ENCODE results near the gene KITLG. TPM values are rescaled to one million over a fixed set of nuclear protein-coding genes. Genes with fewer than 3 reads are reported as not detected.

Gene KITLG
- total and polyA plus RNA-seq, 3 experiments from 2014 or later = 0.33 to 0.49 TPM; not detected in 1

GRCh38 chr12:88615490-88615889 lies 35.2 kb upstream of the KITLG start:
- no peak for DNase-seq
- H3K9me3 ChIP-seq (ENCODE audit: low read length) = no peaks in the 10 kb centered on the region
- no peak overlapping the region for H3K27ac Mint-ChIP-seq
- H3K27me3 ChIP-seq (ENCODE audit: insufficient read depth, low read length, poor library complexity, severe bottlenecking) = no peaks in the 10 kb centered on the region
- H3K4me3 ChIP-seq (ENCODE audit: low read length) = no peak overlapping the region
- H3K4me3 Mint-ChIP-seq = no peak overlapping the region
- ChIA-PET POLR2A (no interaction called here), CTCF (no interaction called here)
- H3K9me3 Mint-ChIP-seq = peaks cover 0 to 4% (median 0%) of the 10 kb centered on the region in 5 donors
- no peaks in the 10 kb centered on the region for H3K4me1 Mint-ChIP-seq
- H3K36me3 Mint-ChIP-seq = no peaks in the 10 kb centered on the region
- no peak overlapping the region for H3K27ac ChIP-seq (ENCODE audit: low read depth, low read length)
- no peaks in the 10 kb centered on the region for H3K36me3 ChIP-seq (ENCODE audit: insufficient read depth, low read length)
- H3K4me1 ChIP-seq (ENCODE audit: insufficient read depth, low read length) = no peaks in the 10 kb centered on the region
- H3K27me3 Mint-ChIP-seq = no peaks in the 10 kb centered on the region

- H3K9me3 ChIP-seq (ENCODE audit: low read length) = no peaks in the 10 kb centered on the region
- Mint-ChIP-seq H3K27me3 (peaks cover 0 to 2% of the 10 kb centered on the region in 2 donors), H3K4me3 (no peak overlapping the region), H3K4me1 (no peaks in the 10 kb centered on the region), H3K36me3 (no peaks in the 10 kb centered on the region), H3K27ac (no peak overlapping the region), H3K9me3 (peaks cover 3 to 18% (median 15%) of the 10 kb centered on the region in 5 donors)
- H3K27me3 ChIP-seq (ENCODE audit: insufficient read depth, low read length, poor library complexity, severe bottlenecking) = no peaks in the 10 kb centered on the region
- no peak overlapping the region for H3K4me3 ChIP-seq (ENCODE audit: low read length)
- H3K4me1 ChIP-seq (ENCODE audit: insufficient read depth, low read length) = no peaks in the 10 kb centered on the region
- POLR2A ChIA-PET = no interaction called here
- no peaks in the 10 kb centered on the region for H3K36me3 ChIP-seq (ENCODE audit: insufficient read depth, low read length)
- CTCF ChIA-PET = interaction anchor here (0.6 kb wide), 1 partner anchor 125 kb away, joined by 3 read pairs; no protein-coding TSS in a partner anchor
- H3K27ac ChIP-seq (ENCODE audit: low read depth, low read length) = no peak overlapping the region
- DNase-seq = no peak
Observed at GRCh38 chr12:88604646-88605045, 24.4 kb upstream of the KITLG start.

- no peaks in the 10 kb centered on the region for H3K36me3 Mint-ChIP-seq
- POLR2A ChIA-PET = no interaction called here
Observed at GRCh38 chr12:88600272-88600671, 20.0 kb upstream of the KITLG start.

GRCh38 chr12:88597365-88597764 lies 17.1 kb upstream of the KITLG start:
- ChIA-PET POLR2A (no interaction called here), CTCF (no interaction called here)
- no peaks in the 10 kb centered on the region for H3K4me1 ChIP-seq (ENCODE audit: insufficient read depth, low read length)
- H3K27me3 ChIP-seq (ENCODE audit: insufficient read depth, low read length, poor library complexity, severe bottlenecking) = no peaks in the 10 kb centered on the region
- no peaks in the 10 kb centered on the region for H3K9me3 Mint-ChIP-seq
- H3K27me3 Mint-ChIP-seq = no peaks in the 10 kb centered on the region
- no peak overlapping the region for H3K4me3 Mint-ChIP-seq
- no peaks in the 10 kb centered on the region for H3K4me1 Mint-ChIP-seq
- H3K36me3 ChIP-seq (ENCODE audit: insufficient read depth, low read length) = no peaks in the 10 kb centered on the region
- no peak overlapping the region for H3K27ac ChIP-seq (ENCODE audit: low read depth, low read length)
- no peak overlapping the region for H3K27ac Mint-ChIP-seq
- no peaks in the 10 kb centered on the region for H3K36me3 Mint-ChIP-seq
- H3K4me3 ChIP-seq (ENCODE audit: low read length) = no peak overlapping the region
- DNase-seq = no peak
- H3K9me3 ChIP-seq (ENCODE audit: low read length) = no peaks in the 10 kb centered on the region

More at GRCh38 chr12:88600272-88600671, 20.0 kb upstream of the KITLG start:
- Mint-ChIP-seq H3K9me3 (peaks cover 0 to 3% (median 0%) of the 10 kb centered on the region in 5 donors), H3K27ac (no peak overlapping the region), H3K4me3 (no peak overlapping the region), H3K27me3 (no peaks in the 10 kb centered on the region), H3K4me1 (no peaks in the 10 kb centered on the region)
- CTCF ChIA-PET = no interaction called here
- Histone ChIP-seq H3K36me3 (ENCODE audit: insufficient read depth, low read length) (no peaks in the 10 kb centered on the region), H3K4me3 (ENCODE audit: low read length) (no peak overlapping the region), H3K27me3 (ENCODE audit: insufficient read depth, low read length, poor library complexity, severe bottlenecking) (no peaks in the 10 kb centered on the region), H3K4me1 (ENCODE audit: insufficient read depth, low read length) (no peaks in the 10 kb centered on the region), H3K27ac (ENCODE audit: low read depth, low read length) (no peak overlapping the region), H3K9me3 (ENCODE audit: low read length) (no peaks in the 10 kb centered on the region)
- no peak for DNase-seq

- Mint-ChIP-seq H3K27ac (no peak overlapping the region), H3K4me3 (no peak overlapping the region), H3K36me3 (no peaks in the 10 kb centered on the region), H3K9me3 (peaks cover 0 to 4% (median 0%) of the 10 kb centered on the region in 5 donors), H3K4me1 (no peaks in the 10 kb centered on the region), H3K27me3 (no peaks in the 10 kb centered on the region)
- no peaks in the 10 kb centered on the region for H3K9me3 ChIP-seq (ENCODE audit: low read length)
- H3K27me3 ChIP-seq (ENCODE audit: insufficient read depth, low read length, poor library complexity, severe bottlenecking) = no peaks in the 10 kb centered on the region
- H3K27ac ChIP-seq (ENCODE audit: low read depth, low read length) = no peak overlapping the region
- DNase-seq = no peak
- no peaks in the 10 kb centered on the region for H3K36me3 ChIP-seq (ENCODE audit: insufficient read depth, low read length)
- ChIA-PET POLR2A (no interaction called here), CTCF (no interaction called here)
- no peaks in the 10 kb centered on the region for H3K4me1 ChIP-seq (ENCODE audit: insufficient read depth, low read length)
- H3K4me3 ChIP-seq (ENCODE audit: low read length) = no peak overlapping the region
Observed at GRCh38 chr12:88595697-88596096, 15.4 kb upstream of the KITLG start.

GRCh38 chr12:88594780-88595179 lies 14.5 kb upstream of the KITLG start:
- H3K36me3 Mint-ChIP-seq = no peaks in the 10 kb centered on the region
- Histone ChIP-seq H3K36me3 (ENCODE audit: insufficient read depth, low read length) (no peaks in the 10 kb centered on the region), H3K9me3 (ENCODE audit: low read length) (no peaks in the 10 kb centered on the region), H3K27me3 (ENCODE audit: insufficient read depth, low read length, poor library complexity, severe bottlenecking) (no peaks in the 10 kb centered on the region), H3K4me3 (ENCODE audit: low read length) (no peak overlapping the region), H3K4me1 (ENCODE audit: insufficient read depth, low read length) (no peaks in the 10 kb centered on the region), H3K27ac (ENCODE audit: low read depth, low read length) (no peak overlapping the region)
- CTCF ChIA-PET = no interaction called here
- H3K4me3 Mint-ChIP-seq = no peak overlapping the region
- H3K9me3 Mint-ChIP-seq = peaks cover 0 to 4% (median 0%) of the 10 kb centered on the region in 5 donors
- H3K4me1 Mint-ChIP-seq = no peaks in the 10 kb centered on the region
- H3K27me3 Mint-ChIP-seq = no peaks in the 10 kb centered on the region
- no peak for DNase-seq
- POLR2A ChIA-PET = no interaction called here
- no peak overlapping the region for H3K27ac Mint-ChIP-seq

GRCh38 chr12:88591343-88591742 lies 11.1 kb upstream of the KITLG start:
- ChIA-PET POLR2A (no interaction called here), CTCF (no interaction called here)
- no peaks in the 10 kb centered on the region for H3K9me3 ChIP-seq (ENCODE audit: low read length)
- no peak overlapping the region for H3K4me3 ChIP-seq (ENCODE audit: low read length)
- H3K27ac ChIP-seq (ENCODE audit: low read depth, low read length) = no peak overlapping the region
- peaks cover 0 to 2% (median 0%) of the 10 kb centered on the region in 3 donors for H3K36me3 Mint-ChIP-seq
- H3K4me1 Mint-ChIP-seq = no peaks in the 10 kb centered on the region
- DNase-seq = no peak
- H3K4me3 Mint-ChIP-seq = no peak overlapping the region
- peaks cover 0 to 1% of the 10 kb centered on the region in 2 donors for H3K27me3 Mint-ChIP-seq
- peaks cover 7 to 10% (median 7%) of the 10 kb centered on the region in 5 donors for H3K9me3 Mint-ChIP-seq
- no peak overlapping the region for H3K27ac Mint-ChIP-seq
- H3K4me1 ChIP-seq (ENCODE audit: insufficient read depth, low read length) = no peaks in the 10 kb centered on the region
- H3K27me3 ChIP-seq (ENCODE audit: insufficient read depth, low read length, poor library complexity, severe bottlenecking) = no peaks in the 10 kb centered on the region
- H3K36me3 ChIP-seq (ENCODE audit: insufficient read depth, low read length) = no peaks in the 10 kb centered on the region

GRCh38 chr12:88590851-88591250 lies 10.6 kb upstream of the KITLG start:
- Histone ChIP-seq H3K4me3 (ENCODE audit: low read length) (no peak overlapping the region), H3K27ac (ENCODE audit: low read depth, low read length) (no peak overlapping the region), H3K4me1 (ENCODE audit: insufficient read depth, low read length) (no peaks in the 10 kb centered on the region), H3K9me3 (ENCODE audit: low read length) (no peaks in the 10 kb centered on the region), H3K36me3 (ENCODE audit: insufficient read depth, low read length) (no peaks in the 10 kb centered on the region), H3K27me3 (ENCODE audit: insufficient read depth, low read length, poor library complexity, severe bottlenecking) (no peaks in the 10 kb centered on the region)
- no peaks in the 10 kb centered on the region for H3K4me1 Mint-ChIP-seq
- H3K36me3 Mint-ChIP-seq = peaks cover 0 to 2% (median 0%) of the 10 kb centered on the region in 3 donors
- H3K27ac Mint-ChIP-seq = no peak overlapping the region
- no peak overlapping the region for H3K4me3 Mint-ChIP-seq
- H3K27me3 Mint-ChIP-seq = peaks cover 0 to 1% of the 10 kb centered on the region in 2 donors
- peaks cover 7 to 11% (median 9%) of the 10 kb centered on the region in 5 donors for H3K9me3 Mint-ChIP-seq
- CTCF ChIA-PET = no interaction called here
- POLR2A ChIA-PET = no interaction called here
- DNase-seq = no peak

- Histone ChIP-seq H3K36me3 (ENCODE audit: insufficient read depth, low read length) (no peaks in the 10 kb centered on the region), H3K4me1 (ENCODE audit: insufficient read depth, low read length) (no peaks in the 10 kb centered on the region), H3K9me3 (ENCODE audit: low read length) (no peaks in the 10 kb centered on the region), H3K4me3 (ENCODE audit: low read length) (no peak overlapping the region), H3K27me3 (ENCODE audit: insufficient read depth, low read length, poor library complexity, severe bottlenecking) (no peaks in the 10 kb centered on the region), H3K27ac (ENCODE audit: low read depth, low read length) (no peak overlapping the region)
- Mint-ChIP-seq H3K36me3 (peaks cover 0 to 2% (median 0%) of the 10 kb centered on the region in 3 donors), H3K4me3 (no peak overlapping the region), H3K27ac (peak overlapping the region in 1 of 8 donors; percentile 50), H3K27me3 (peaks cover 11 to 12% of the 10 kb centered on the region in 2 donors), H3K9me3 (peaks cover 7 to 13% (median 9%) of the 10 kb centered on the region in 5 donors), H3K4me1 (peaks cover 0 to 1% (median 1%) of the 10 kb centered on the region in 3 donors)
- no peak for DNase-seq
- POLR2A ChIA-PET = no interaction called here
- CTCF ChIA-PET = no interaction called here
Observed at GRCh38 chr12:88585077-88585476, 4.8 kb upstream of the KITLG start.
